Vagina (tissue), 2 donors: ENCODE measurements around the gene FGB.

Experiments
- CTCF ChIP-seq, 3 experiments: fragments of 450-650 bp in 2 of 3; fragments of 200-600 bp in 1 of 3; sonication (generic) in 1 of 3; IDR thresholded peaks; one replicate each; pipeline ENCODE4 v1.5.1; 2017 to 2019; ENCODE audit warnings: antibody characterized with exemption in 3 of 3, mild to moderate bottlenecking in 2 of 3, moderate library complexity in 2 of 3
- POLR2A ChIP-seq, 2 donors: fragments of 450-650 bp; IDR thresholded peaks; one replicate each; pipeline ENCODE4 v1.6.1; 2017; ENCODE audit warnings: antibody characterized with exemption in 2 of 2, mild to moderate bottlenecking in 2 of 2, moderate library complexity in 2 of 2
- POLR2AphosphoS5 ChIP-seq, 2 donors: sonication (generic); formaldehyde crosslinking; IDR thresholded peaks; one replicate each; pipeline ENCODE4 v1.9.0; 2017; ENCODE audit warnings: antibody characterized with exemption in 2 of 2, mild to moderate bottlenecking in 2 of 2, low read depth in 1 of 2; ENCODE audit not compliant: insufficient read depth in 1 of 2

GRCh38 chr4:154593868-154594267 lies 31.1 kb downstream of the FGB start:
- no peak for TF ChIP-seq POLR2A (IDR thresholded peaks at IDR 0.05)
- TF ChIP-seq CTCF (IDR thresholded peaks at IDR 0.05), result no peak
- TF ChIP-seq POLR2AphosphoS5 (IDR thresholded peaks at IDR 0.05; ENCODE audit: insufficient read depth in 1 of 2, low read depth in 1 of 2), result no peak
